ENCODE data around the gene ADGRD1. TPM values are rescaled to one million over a fixed set of nuclear protein-coding genes. Genes with fewer than 3 reads are reported as not detected.

ADGRD1 gene
- total RNA-seq, 1 donor from 2014 or later: 108 TPM

- peaks cover 3% of the 10 kb centered on the region for H3K27me3 ChIP-seq (ENCODE audit: low read depth)
- DNase-seq (no peak), ATAC-seq (no peak)
- no peaks in the 10 kb centered on the region for H3K36me3 ChIP-seq
- H3K27ac ChIP-seq: no peak overlapping the region
- TF ChIP-seq CTCF (IDR thresholded peaks at IDR 0.05): no peak
- peaks cover 19% of the 10 kb centered on the region for H3K4me1 ChIP-seq
- no peaks in the 10 kb centered on the region for H3K9me3 ChIP-seq
- intact Hi-C loops (cut with DNase I): no loop called here
- no peak overlapping the region for H3K4me3 ChIP-seq
Observed at GRCh38 chr12:130922511-130922953, 31.2 kb upstream of the ADGRD1 start.

- intact Hi-C loops (cut with DNase I): no loop called here
- H3K27me3 ChIP-seq (ENCODE audit: low read depth): no peaks in the 10 kb centered on the region
- DNase-seq: peak; percentile 61
- no peak for TF ChIP-seq CTCF (IDR thresholded peaks at IDR 0.05)
- peak overlapping the region; percentile 56 for H3K27ac ChIP-seq
- ATAC-seq: peak in 1 of 2 donors; percentile 53
- H3K4me1 ChIP-seq: peaks cover 19% of the 10 kb centered on the region
- no peak overlapping the region for H3K4me3 ChIP-seq
- H3K36me3 ChIP-seq: no peaks in the 10 kb centered on the region
- H3K9me3 ChIP-seq: no peaks in the 10 kb centered on the region
Observed at GRCh38 chr12:130924966-130925665, 28.6 kb upstream of the ADGRD1 start.

- intact Hi-C loops (cut with DNase I): no loop called here
- H3K4me1 ChIP-seq: peaks cover 14% of the 10 kb centered on the region
- H3K36me3 ChIP-seq: no peaks in the 10 kb centered on the region
- H3K9me3 ChIP-seq: no peaks in the 10 kb centered on the region
- ATAC-seq: no peak
- TF ChIP-seq CTCF (IDR thresholded peaks at IDR 0.05): no peak
- peak overlapping the region; percentile 56 for H3K27ac ChIP-seq
- no peak for DNase-seq
- no peaks in the 10 kb centered on the region for H3K27me3 ChIP-seq (ENCODE audit: low read depth)
- H3K4me3 ChIP-seq: no peak overlapping the region
Observed at GRCh38 chr12:130925666-130926015, 28.1 kb upstream of the ADGRD1 start.

GRCh38 chr12:130929363-130929762, 24.3 kb upstream of the ADGRD1 start:
- no peak for DNase-seq
- no peaks in the 10 kb centered on the region for H3K27me3 ChIP-seq (ENCODE audit: low read depth)

GRCh38 chr12:130932061-130932930, 21.4 kb upstream of the ADGRD1 start:
- no peak for DNase-seq
- peak overlapping the region; percentile 62 for H3K27ac ChIP-seq
- no peaks in the 10 kb centered on the region for H3K36me3 ChIP-seq
- peaks cover 14% of the 10 kb centered on the region for H3K4me1 ChIP-seq
- no peak for TF ChIP-seq CTCF (IDR thresholded peaks at IDR 0.05)
- no peaks in the 10 kb centered on the region for H3K27me3 ChIP-seq (ENCODE audit: low read depth)
- no peak for ATAC-seq
- no peak overlapping the region for H3K4me3 ChIP-seq
- no peaks in the 10 kb centered on the region for H3K9me3 ChIP-seq
- intact Hi-C loops (cut with DNase I): no loop called here

More at GRCh38 chr12:130929363-130929762, 24.3 kb upstream of the ADGRD1 start:
- intact Hi-C loops (cut with DNase I): no loop called here
- no peak for TF ChIP-seq CTCF (IDR thresholded peaks at IDR 0.05)
- Histone ChIP-seq H3K27ac (no peak overlapping the region), H3K4me1 (peaks cover 14% of the 10 kb centered on the region), H3K4me3 (no peak overlapping the region), H3K9me3 (no peaks in the 10 kb centered on the region), H3K36me3 (no peaks in the 10 kb centered on the region)
- ATAC-seq: no peak

All from lower lobe of right lung (tissue), 2 donors.